HG03520 (cell line): ENCODE data around the gene BIRC5.

Source experiments
- ATAC-seq: cut with Tn5 transposase; IDR thresholded peaks from one replicate; pipeline ENCODE4 v1.9.1; 2021; ENCODE audit warnings: mild to moderate bottlenecking, moderate library complexity; ENCODE audit not compliant: unreplicated experiment

BIRC5 gene

GRCh38 chr17:78255029-78255656, 41.1 kb downstream of the BIRC5 start:
- ATAC-seq = no peak

DNA sequence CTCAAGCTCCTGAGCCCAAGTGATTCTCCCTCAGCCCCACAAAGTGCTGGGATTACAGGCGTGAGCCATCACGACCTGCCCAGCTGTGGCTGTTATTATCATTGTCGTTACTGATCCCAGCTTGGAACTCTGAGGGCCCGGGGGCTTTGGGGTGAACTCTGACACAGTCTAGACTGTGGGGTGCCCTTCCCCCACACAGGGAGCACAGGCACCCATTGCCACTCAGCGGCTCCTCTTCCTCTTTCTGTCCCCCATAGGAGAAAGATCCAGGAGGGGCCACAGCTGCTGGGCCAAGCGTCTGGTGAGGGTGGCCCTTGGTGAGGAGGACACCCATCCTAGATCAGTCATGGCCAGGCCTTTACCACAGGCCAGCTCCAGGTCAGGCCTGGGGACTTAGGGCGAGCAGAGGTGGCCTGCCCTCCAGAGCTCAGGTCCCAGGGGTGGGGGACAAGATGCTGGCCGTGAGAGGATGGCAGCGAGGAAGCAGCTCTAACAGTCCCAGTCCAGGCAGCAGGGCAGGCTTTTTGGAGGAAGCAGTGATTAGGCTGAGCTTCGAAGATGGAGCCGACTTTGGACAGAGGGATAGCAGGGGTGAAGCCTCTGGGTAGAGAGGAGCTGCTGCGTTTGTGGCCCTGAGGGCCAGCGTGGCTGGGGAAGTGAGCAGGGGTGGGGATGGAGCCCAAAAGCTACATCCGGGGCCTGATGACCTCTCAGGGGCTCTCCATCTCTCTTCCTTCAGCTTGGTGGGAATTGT, 42.1 kb downstream of the BIRC5 start:
- ATAC-seq = no peak

DNA sequence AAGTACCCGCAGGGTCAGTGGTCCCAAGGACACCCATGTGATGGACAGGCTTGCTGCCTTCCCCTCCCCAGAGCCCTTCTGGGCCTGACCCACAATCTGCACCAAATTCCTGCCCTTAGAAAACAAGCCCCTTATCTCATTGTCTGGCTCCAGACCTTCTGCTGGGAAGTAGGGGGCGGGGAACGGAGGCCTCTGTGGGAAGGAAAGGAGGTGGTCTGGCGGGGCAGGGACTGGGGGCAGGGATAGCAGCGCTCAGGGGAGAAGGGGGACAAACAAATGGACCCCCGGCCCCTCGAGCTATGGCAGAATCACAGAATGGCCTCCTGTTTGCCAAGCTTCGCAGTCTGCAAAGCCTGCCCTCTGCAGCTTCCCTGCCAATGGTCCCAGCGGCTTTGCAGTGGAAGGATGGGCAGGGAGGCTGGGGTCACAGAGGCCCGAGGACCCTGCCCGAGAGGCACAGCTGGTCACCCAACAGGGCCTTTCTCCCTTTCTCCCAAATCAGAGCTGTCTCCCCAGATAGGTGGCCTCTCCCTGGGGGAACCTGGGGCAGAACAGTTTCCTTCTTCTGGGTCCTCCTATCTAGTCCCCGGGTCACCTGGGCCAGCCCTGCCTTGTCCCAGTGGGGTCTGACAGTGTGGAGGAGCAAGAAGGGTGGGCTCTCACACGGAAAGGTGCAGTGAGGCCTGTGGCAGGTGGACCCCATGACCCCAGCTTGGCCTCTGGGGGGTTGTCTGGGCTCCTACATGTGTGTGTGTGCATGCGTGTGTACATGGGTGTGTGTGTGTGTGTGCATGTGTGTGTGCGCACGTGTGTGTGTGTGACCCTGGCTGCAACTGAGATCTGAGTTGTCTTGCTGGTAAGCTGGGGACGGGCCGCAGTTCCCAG, 42.9 kb downstream of the BIRC5 start:
- ATAC-seq = no peak

GRCh38 chr17:78257810-78258322, 43.8 kb downstream of the BIRC5 start:
- ATAC-seq = no peak

GRCh38 chr17:78258323-78259191, 44.5 kb downstream of the BIRC5 start:
- no peak for ATAC-seq

GRCh38 chr17:78259192-78259554, 45.1 kb downstream of the BIRC5 start:
- ATAC-seq = no peak

- no peak for ATAC-seq
Measured at GRCh38 chr17:78263063-78263735, 49.1 kb downstream of the BIRC5 start.

DNA sequence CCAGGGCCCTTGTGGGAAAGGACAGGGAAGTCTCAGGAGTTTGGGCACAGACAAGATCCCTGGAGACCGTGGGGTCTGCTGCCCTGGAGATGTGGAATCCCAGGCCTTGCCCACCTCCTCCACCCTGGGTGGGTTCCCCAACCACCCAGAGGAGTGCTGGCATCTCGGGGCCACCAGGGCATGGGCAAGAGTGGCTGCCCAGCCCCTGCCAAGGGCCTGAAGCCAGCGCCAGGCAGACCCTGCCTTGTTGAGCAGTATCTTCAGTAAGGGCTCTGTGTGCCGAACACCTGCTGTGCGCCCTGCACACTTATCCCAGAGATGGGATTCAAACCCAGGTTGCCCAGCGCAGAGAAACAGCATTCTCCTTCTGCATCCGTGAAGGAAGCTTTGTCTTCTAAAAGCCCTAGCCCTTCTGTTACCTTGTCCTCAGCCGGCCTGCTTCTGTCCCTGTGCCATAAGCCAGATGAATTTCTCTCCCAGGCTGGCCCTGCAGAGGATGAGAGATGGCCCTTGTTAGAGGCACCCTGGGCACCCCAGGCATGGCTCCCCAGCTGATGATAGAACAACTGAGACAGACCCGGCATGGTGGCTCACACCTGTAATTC, 49.8 kb downstream of the BIRC5 start:
- no peak for ATAC-seq

DNA sequence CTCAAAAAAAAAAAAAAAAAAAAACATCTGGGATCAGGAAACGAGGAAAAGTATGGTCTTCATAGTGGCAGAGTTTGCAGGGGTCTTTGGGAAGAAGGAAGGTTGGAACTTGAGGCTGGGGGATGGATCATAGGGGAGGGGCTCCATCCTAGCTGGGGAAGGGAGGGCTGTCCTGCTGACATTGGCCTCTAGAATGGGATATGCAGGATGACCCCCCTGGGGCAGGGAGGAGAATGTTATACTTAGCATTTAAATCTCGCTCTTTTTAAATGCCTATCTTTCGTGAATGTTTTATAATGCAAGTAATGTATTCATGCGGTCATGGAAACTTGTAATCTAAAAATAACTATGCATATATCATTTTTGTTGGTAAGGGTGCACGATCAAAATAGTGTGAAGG, 50.5 kb downstream of the BIRC5 start:
- ATAC-seq = no peak

GRCh38 chr17:78265121-78265520, 51.1 kb downstream of the BIRC5 start:
- ATAC-seq = no peak

DNA sequence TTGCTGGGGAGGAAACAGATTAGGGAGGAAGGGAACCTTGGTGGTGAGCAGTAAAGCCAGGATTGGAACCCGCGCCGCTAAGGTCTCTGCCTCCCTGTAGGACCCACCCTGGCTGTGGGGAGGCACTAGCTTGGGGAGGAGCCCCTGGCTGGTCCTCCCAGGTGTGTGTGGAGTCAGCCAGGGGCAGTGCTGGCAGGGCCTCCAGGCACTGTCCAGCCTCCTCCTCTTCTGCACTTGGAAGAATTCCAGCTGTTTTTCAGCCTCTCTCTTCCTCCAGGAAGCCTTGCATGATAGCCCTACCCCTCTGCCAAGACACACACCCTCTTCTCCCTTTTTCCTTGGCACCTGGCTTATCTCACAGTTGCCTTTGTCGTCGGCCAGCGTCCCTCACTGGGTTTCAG, 52.2 kb downstream of the BIRC5 start:
- ATAC-seq = no peak

DNA sequence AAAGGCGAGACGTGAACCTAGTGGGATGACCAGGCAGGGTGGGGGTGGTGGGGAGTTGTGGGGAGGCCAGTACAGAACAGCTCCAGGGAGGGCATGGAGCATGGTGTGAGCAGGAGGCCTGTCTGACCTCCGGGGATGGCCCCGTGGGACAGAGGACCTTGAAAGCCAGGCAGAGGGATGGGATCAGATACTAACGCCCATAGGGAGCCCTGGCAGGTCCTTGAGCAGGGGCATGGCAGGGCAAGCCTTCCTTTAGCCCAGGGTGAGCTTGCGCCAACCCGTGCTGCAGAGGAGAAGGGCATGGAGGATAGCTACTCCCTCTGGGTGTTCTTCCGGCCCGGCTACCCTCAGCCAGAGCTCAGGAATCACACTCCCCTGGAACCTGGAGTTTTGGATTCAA, 52.7 kb downstream of the BIRC5 start:
- ATAC-seq = no peak

DNA sequence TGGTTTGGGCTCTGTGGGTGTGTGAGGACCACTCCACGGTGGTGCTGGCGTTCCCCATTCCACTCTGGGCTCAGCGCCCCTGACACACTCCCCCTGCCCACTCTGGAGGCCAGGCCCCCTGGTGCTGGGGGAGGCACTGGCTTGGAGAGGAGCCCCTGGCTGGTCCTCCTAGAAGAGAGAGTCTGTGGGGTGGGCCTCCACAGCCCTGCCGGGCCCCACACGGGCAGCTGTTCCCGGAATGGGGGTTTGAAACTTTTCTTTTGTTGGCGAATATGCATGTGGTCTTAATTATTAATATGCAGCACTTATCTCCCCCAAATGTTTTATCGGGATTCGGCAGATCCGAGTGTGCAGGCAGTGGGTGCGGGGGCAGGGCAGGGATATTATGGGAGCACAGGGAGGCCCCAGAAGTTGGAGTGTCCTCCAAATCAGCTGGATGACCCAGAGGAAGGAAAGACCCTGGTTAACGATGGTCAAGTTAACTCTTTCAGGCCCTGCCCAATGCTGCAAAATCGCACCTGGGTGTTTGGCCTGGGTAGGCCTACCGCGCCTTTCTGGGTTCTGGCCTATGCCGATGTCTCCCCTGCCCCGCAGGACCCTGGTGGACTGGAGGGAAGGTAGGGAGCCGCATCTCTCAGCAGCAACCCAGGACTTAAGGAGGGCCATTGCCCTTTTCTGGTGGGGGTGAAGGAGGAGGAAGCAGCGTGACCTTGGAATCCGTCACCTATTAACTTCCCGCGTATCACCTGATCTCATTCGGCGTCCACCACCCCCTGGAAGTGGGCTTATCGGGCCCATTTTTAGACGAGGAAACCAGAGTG, 53.4 kb downstream of the BIRC5 start:
- no peak for ATAC-seq

DNA sequence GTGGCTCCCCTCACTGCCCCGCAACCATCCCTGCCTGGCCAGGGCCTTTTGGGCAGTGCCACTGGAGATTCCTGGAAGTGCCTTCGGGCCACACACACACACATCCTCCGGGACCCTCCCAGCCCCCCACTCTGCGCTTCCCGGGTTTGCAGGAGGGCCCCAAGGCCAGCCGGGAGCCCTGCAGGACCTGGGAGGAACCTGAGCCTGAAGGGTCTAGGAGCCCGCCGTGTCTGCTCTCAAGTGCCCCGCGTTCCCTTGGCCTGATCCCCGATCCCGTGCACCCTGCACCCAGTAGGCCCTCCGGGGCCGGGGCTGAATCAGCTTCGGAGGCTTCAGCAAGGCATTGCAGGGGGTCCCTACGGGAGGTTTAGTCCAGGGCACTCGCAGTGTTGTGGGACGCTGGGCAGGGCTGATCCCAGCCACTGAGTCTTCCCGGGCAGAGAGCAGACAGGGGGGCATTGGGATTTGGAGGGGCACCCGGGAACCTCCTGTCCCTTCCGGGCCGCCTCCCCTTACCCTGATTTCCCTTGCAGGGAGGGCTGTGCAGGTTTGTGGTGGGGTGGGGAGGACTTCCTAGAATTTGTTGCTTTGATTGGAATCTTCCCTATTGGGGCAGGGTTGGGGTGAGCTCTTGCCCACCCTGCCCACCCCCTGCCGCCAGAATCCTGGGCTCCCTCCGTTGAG, 54.3 kb downstream of the BIRC5 start:
- no peak for ATAC-seq

GRCh38 chr17:78268951-78269905, 55.2 kb downstream of the BIRC5 start:
- ATAC-seq = no peak

DNA sequence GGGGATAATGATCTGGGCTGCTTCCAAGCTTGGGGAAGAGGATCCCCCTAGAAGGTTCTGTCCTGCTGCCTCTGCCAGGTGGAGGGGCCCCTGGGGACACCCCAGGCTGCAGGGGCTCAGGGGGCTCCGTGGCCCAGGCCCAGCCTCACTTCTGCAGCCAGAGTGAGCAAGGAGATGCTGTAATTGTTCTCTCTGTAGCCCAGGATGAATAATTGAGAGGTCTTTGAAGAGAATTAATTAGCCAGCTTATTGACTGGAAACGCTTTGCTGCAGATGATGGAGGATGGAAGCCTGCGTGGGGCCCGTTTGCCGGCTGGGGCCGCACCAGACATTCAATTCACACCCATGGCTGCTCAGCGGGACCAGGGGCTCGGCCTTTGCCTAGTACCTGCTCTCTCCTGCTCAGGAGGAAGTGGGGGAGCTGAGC, 55.9 kb downstream of the BIRC5 start:
- ATAC-seq = no peak
